T-helper 9 cell (primary cell): ENCODE data around the gene GRN.

Experiments
- DNase-seq: peaks from one replicate; pipeline ENCODE4 v3.0.0-alpha.2; 2020
- total RNA-seq, 2 donors: gene quantifications; one replicate each; lab custom pipeline; 2026; lab: John Stamatoyannopoulos, UW

Gene GRN
- total RNA-seq, result 14.7 to 32.0 reads per million in 2 donors

- peak; percentile 72 for DNase-seq
Measured at GRCh38 chr17:44344939-44345453, at the start of gene GRN. TSS of gene GRN (plus strand) at chr17:44345302. CDS start at chr17:44349165, 3,863 bp downstream.

GRCh38 chr17:44297975-44298374 lies 47.1 kb upstream of the GRN start:
- DNase-seq, result no peak

- DNase-seq, result no peak
Measured at GRCh38 chr17:44304651-44305050, 40.5 kb upstream of the GRN start.

GRCh38 chr17:44307387-44308186 lies 37.5 kb upstream of the GRN start:
- DNase-seq, result no peak

GRCh38 chr17:44308320-44308818 lies 36.7 kb upstream of the GRN start, which contains the start of gene RUNDC3A:
TSS of gene RUNDC3A (plus strand) at chr17:44308601. CDS start at chr17:44308833, 232 bp downstream.
- DNase-seq, result peak; percentile 85

GRCh38 chr17:44308865-44309264 lies 36.2 kb upstream of the GRN start:
- no peak for DNase-seq

- no peak for DNase-seq
Measured at GRCh38 chr17:44309472-44309871, 35.6 kb upstream of the GRN start.

- DNase-seq, result no peak
Measured at GRCh38 chr17:44310188-44310587, 34.9 kb upstream of the GRN start.

GRCh38 chr17:44310609-44311376 lies 34.3 kb upstream of the GRN start:
- DNase-seq, result no peak

GRCh38 chr17:44311562-44312181 lies 33.4 kb upstream of the GRN start:
- DNase-seq, result no peak

GRCh38 chr17:44312396-44313104 lies 32.6 kb upstream of the GRN start:
- DNase-seq, result no peak

GRCh38 chr17:44314031-44314430 lies 31.1 kb upstream of the GRN start:
- no peak for DNase-seq

GRCh38 chr17:44314524-44314868 lies 30.6 kb upstream of the GRN start:
- DNase-seq, result no peak

GRCh38 chr17:44314869-44315661 lies 30.0 kb upstream of the GRN start:
- DNase-seq, result peak; percentile 14

- DNase-seq, result no peak
Measured at GRCh38 chr17:44315760-44316731, 29.1 kb upstream of the GRN start.

- DNase-seq, result no peak
Measured at GRCh38 chr17:44317545-44317944, 27.6 kb upstream of the GRN start.

GRCh38 chr17:44318077-44318892 lies 26.8 kb upstream of the GRN start:
- DNase-seq, result no peak

GRCh38 chr17:44320066-44320465 lies 25.0 kb upstream of the GRN start:
- DNase-seq, result no peak
